ENCODE measurements around the gene ZNF367. TPM values are rescaled to one million over a fixed set of nuclear protein-coding genes. Genes with fewer than 3 reads are reported as not detected.

Gene ZNF367
- total RNA-seq, 2 donors from 2014 or later, result 0.75 to 1.2 TPM

DNA sequence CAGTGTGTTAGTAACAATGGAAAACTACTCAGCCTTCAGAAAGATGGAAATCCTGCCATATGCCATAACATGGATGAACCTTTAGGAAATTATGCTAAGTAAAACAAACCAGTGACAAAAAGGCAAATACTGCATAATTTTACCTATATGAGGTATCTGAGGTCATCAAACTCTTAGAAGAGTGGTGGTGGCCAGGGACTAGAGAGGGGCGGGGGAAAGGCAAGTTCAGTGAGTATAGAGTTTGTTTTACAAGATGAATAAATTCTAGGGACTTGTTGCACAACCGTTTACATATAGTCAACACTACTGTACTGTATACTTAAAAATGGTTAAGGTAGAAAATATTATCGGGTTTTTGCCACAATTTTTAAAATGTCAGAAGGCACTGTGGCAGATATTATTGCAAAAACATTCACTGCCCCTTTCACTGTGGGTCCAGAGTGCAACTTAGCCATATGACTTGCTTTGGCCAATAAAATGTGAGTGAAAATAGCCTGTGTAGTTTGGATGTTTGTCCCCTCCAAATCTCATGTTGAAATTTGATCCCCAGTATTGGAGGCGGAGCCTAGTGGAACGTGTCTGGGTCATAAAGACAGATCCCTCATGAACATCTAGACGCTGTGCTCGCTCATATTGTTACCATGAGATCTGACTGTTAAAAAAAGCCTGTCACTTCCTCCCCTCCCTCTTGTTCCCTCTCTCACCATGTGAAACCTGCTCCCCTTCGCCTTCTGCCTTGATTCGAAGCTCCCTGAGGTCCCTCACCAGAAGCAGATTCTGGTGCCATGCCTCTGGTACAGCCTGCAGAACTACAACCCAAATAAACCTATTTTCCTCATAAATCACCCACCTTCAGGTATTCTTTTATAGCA, 9.5 kb downstream of the ZNF367 start:
- TF ChIP-seq CTCF (IDR thresholded peaks at IDR 0.05), result no peak
- Histone ChIP-seq H3K9me3 (no peaks in the 10 kb centered on the region), H3K27ac (no peak overlapping the region), H3K4me3 (no peak overlapping the region), H3K4me1 (no peaks in the 10 kb centered on the region), H3K36me3 (no peaks in the 10 kb centered on the region), H3K27me3 (no peaks in the 10 kb centered on the region)
- no peak for DNase-seq (ENCODE audit: low spot score)

DNA sequence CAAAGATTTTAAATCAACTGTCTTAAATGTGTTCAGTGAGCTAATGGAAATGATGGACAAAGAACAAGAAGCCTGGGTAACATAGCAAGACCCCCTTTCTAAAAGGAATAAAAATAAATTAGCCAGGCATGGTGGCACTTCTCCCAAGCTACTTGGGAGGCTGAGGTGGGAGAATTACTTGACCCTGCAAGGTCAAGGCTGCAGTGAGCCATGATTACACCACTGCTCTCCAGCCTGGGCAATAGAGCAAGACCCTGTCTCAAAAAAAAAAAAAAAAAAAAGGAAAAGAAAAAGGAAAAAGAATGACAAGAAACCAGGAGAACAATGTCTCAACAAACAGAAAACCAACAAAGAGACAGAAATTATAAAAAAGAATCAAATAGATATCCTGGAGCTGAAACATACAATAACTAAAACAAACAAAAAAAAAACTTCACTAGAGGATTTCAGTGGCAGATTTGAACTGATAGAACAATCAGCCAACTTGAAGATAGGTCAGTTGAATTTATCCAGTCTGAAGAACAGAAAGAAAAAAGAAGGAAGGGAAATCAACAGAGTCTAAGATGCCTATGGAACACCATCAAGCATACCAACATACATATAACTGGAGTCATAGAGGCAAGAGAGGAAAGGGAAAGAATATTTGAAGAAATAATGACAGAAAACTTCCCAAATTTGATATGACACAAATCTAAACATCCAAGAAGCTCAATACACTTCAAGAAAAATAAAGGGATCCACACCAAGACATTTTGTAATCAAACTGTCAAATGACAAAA, 17.8 kb downstream of the ZNF367 start:
- DNase-seq (ENCODE audit: low spot score), result no peak
- H3K27ac ChIP-seq, result no peak overlapping the region
- H3K4me1 ChIP-seq, result no peaks in the 10 kb centered on the region
- no peak overlapping the region for H3K4me3 ChIP-seq
- no peaks in the 10 kb centered on the region for H3K9me3 ChIP-seq
- TF ChIP-seq CTCF (IDR thresholded peaks at IDR 0.05), result no peak
- no peaks in the 10 kb centered on the region for H3K27me3 ChIP-seq
- H3K36me3 ChIP-seq, result no peaks in the 10 kb centered on the region

DNA sequence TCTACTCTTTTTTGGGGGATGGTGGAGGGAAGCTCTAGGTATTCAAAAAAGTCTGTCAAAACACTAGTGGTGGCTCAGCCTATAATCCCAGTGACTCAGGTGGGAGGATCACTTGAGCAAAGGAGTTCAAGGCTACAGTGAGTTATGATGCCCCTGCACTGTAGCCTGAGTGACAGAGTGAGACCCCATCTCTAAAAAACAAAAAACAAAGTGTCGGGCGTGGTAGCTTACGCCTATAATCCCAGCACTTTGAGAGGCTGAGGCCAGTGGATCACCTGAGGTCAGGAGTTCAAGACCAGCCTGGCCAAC, 18.9 kb downstream of the ZNF367 start:
- Histone ChIP-seq H3K27ac (no peak overlapping the region), H3K4me3 (no peak overlapping the region), H3K4me1 (no peaks in the 10 kb centered on the region), H3K36me3 (no peaks in the 10 kb centered on the region), H3K9me3 (no peaks in the 10 kb centered on the region), H3K27me3 (no peaks in the 10 kb centered on the region)
- DNase-seq (ENCODE audit: low spot score), result no peak
- no peak for TF ChIP-seq CTCF (IDR thresholded peaks at IDR 0.05)

GRCh38 chr9:96398582-96399324, 19.4 kb downstream of the ZNF367 start:
- Histone ChIP-seq H3K9me3 (no peaks in the 10 kb centered on the region), H3K27me3 (no peaks in the 10 kb centered on the region), H3K4me3 (no peak overlapping the region), H3K36me3 (no peaks in the 10 kb centered on the region), H3K27ac (no peak overlapping the region), H3K4me1 (no peaks in the 10 kb centered on the region)
- no peak for TF ChIP-seq CTCF (IDR thresholded peaks at IDR 0.05)
- no peak for DNase-seq (ENCODE audit: low spot score)

DNA sequence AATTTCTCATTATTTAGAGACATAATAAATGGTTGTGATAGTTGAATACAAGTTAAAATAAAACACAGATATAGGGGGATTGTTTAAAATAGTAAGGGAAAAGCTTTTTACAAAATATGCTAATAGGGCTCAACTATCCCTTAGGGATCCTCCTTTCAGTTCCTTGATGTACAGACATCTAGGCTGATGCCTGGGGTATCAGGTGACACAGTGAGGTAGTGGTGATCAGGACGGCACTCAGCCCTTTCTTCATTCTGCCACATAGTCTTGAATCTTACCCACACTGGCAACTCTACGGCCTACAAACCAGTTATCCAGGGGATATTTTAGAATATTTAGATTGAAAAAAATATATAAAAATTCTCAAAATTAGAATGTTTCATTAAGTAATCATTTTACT, 22.2 kb downstream of the ZNF367 start:
- Histone ChIP-seq H3K27ac (no peak overlapping the region), H3K36me3 (no peaks in the 10 kb centered on the region), H3K4me1 (no peaks in the 10 kb centered on the region), H3K27me3 (no peaks in the 10 kb centered on the region), H3K9me3 (no peaks in the 10 kb centered on the region), H3K4me3 (no peak overlapping the region)
- DNase-seq (ENCODE audit: low spot score), result no peak
- TF ChIP-seq CTCF (IDR thresholded peaks at IDR 0.05), result no peak

Data from right atrium auricular region (tissue), 2 donors.